ENCODE data around the gene HSPA6.
"Not testable (repeated sequence)": the region's sequence is repeated elsewhere in the genome, so short reads cannot be mapped to it uniquely, and the experiment has no call there.

Gene HSPA6

DNA sequence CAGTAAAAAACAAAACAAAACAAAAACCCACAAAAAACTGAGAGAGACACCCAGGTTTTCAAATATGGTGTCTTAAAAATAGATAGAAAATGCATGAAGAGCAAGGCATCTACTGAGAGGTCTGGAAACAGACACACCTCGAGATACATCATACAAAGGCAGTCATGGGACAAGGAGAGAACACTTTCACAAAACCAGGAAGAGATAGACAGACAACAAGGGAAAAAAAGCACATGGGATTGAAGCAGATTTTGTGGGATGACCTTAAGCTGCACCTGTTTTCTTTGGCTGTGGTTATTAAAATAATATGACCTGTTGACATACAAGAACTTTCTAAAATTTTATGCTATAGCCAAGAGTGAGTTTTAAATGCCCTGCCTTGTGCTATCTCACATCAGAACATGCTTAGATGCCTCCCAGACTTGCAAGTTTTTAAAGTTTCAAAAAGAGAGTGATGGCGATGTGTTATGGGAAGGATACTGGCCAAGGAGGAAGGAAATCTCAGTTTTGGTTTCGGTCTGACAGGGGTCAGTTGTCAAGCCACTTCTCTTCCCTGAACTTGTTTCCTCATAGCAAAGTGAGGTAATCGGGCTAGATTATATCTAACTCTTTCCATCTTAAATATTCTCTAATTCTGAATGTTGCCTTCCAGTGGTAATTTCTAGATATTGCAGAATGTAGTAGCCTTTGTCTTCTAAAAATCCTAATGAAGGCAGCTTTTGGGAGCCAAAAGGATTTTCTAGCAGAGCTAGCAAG is 36.8 kb downstream of the HSPA6 start:
- H3K79me2 ChIP-seq (ENCODE audit: low read length); H3K9me3 ChIP-seq (ENCODE audit: insufficient read depth, low read length); H3K27me3 ChIP-seq (ENCODE audit: low read depth, low read length); H3K27ac ChIP-seq (ENCODE audit: low read length); H4K20me1 ChIP-seq (ENCODE audit: insufficient read depth, low read length); H2AFZ ChIP-seq (ENCODE audit: low read depth, low read length); H3K36me3 ChIP-seq (replicated peaks; ENCODE audit: low read depth, low read length); H3K9ac ChIP-seq (ENCODE audit: low read length): not testable (repeated sequence)
- peaks cover 15% of the 10 kb centered on the region for H3K4me1 ChIP-seq (ENCODE audit: low read length)
- peak overlapping the region; percentile 41 for H3K4me2 ChIP-seq (ENCODE audit: low read length)
- H3K4me3 ChIP-seq (ENCODE audit: low read length), result peak overlapping the region; percentile 30
- TF ChIP-seq, protein P1, sequence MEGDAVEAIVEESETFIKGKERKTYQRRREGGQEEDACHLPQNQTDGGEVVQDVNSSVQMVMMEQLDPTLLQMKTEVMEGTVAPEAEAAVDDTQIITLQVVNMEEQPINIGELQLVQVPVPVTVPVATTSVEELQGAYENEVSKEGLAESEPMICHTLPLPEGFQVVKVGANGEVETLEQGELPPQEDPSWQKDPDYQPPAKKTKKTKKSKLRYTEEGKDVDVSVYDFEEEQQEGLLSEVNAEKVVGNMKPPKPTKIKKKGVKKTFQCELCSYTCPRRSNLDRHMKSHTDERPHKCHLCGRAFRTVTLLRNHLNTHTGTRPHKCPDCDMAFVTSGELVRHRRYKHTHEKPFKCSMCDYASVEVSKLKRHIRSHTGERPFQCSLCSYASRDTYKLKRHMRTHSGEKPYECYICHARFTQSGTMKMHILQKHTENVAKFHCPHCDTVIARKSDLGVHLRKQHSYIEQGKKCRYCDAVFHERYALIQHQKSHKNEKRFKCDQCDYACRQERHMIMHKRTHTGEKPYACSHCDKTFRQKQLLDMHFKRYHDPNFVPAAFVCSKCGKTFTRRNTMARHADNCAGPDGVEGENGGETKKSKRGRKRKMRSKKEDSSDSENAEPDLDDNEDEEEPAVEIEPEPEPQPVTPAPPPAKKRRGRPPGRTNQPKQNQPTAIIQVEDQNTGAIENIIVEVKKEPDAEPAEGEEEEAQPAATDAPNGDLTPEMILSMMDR (IDR thresholded peaks at IDR 0.05; ENCODE audit: low read depth, low read length), result 0 out of 2 replicates have a peak, but pooled peaks have one; percentile 6

- H3K27ac ChIP-seq (ENCODE audit: low read length); H4K20me1 ChIP-seq (ENCODE audit: insufficient read depth, low read length); H3K4me2 ChIP-seq (ENCODE audit: low read length); H3K27me3 ChIP-seq (ENCODE audit: low read depth, low read length); H3K36me3 ChIP-seq (replicated peaks; ENCODE audit: low read depth, low read length); H3K4me3 ChIP-seq (ENCODE audit: low read length); H3K9me3 ChIP-seq (ENCODE audit: insufficient read depth, low read length); H3K9ac ChIP-seq (ENCODE audit: low read length); H2AFZ ChIP-seq (ENCODE audit: low read depth, low read length); H3K79me2 ChIP-seq (ENCODE audit: low read length): not testable (repeated sequence)
- H3K4me1 ChIP-seq (ENCODE audit: low read length), result peaks cover 15% of the 10 kb centered on the region
Measured at GRCh38 chr1:161562441-161562840, 38.1 kb downstream of the HSPA6 start.

DNA sequence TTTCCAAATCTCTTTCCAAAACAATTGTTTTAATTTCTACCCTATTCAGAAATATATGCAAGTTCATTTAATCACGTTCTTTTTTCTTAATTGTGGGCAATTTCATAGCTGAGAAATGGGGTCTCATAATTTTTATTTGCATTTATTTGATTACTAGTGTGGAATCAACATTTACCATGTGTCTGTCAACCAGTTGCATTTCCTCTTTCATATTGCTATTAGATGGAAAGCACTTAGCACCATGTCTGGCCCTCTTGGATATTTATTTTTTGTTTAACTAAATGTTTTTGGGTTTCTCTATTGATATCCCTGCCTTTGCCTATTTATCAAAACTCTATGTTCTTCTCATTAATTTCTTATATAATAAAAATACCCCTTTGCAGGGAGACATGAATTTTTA is 39.2 kb downstream of the HSPA6 start:
- peaks cover 15% of the 10 kb centered on the region for H3K4me1 ChIP-seq (ENCODE audit: low read length)
- H3K36me3 ChIP-seq (replicated peaks; ENCODE audit: low read depth, low read length); H2AFZ ChIP-seq (ENCODE audit: low read depth, low read length); H3K27me3 ChIP-seq (ENCODE audit: low read depth, low read length); H3K9ac ChIP-seq (ENCODE audit: low read length); H3K4me3 ChIP-seq (ENCODE audit: low read length); H3K4me2 ChIP-seq (ENCODE audit: low read length); H4K20me1 ChIP-seq (ENCODE audit: insufficient read depth, low read length); H3K27ac ChIP-seq (ENCODE audit: low read length); H3K9me3 ChIP-seq (ENCODE audit: insufficient read depth, low read length); H3K79me2 ChIP-seq (ENCODE audit: low read length): not testable (repeated sequence)

GRCh38 chr1:161566602-161566960 is 42.2 kb downstream of the HSPA6 start:
- peak overlapping the region; percentile 69 for H3K4me2 ChIP-seq (ENCODE audit: low read length)
- H3K27ac ChIP-seq (ENCODE audit: low read length); H3K4me1 ChIP-seq (ENCODE audit: low read length); H3K27me3 ChIP-seq (ENCODE audit: low read depth, low read length); H3K36me3 ChIP-seq (replicated peaks; ENCODE audit: low read depth, low read length); H3K9me3 ChIP-seq (ENCODE audit: insufficient read depth, low read length); H3K79me2 ChIP-seq (ENCODE audit: low read length); H4K20me1 ChIP-seq (ENCODE audit: insufficient read depth, low read length): not testable (repeated sequence)
- peak overlapping the region; percentile 71; the same call in 1 of the 2 replicates for H2AFZ ChIP-seq (ENCODE audit: low read depth, low read length)
- peak overlapping the region; percentile 64 for H3K4me3 ChIP-seq (ENCODE audit: low read length)
- 0 out of 2 replicates have a peak overlapping the region, but pooled peaks have one; percentile 39 for H3K9ac ChIP-seq (ENCODE audit: low read length)

DNA sequence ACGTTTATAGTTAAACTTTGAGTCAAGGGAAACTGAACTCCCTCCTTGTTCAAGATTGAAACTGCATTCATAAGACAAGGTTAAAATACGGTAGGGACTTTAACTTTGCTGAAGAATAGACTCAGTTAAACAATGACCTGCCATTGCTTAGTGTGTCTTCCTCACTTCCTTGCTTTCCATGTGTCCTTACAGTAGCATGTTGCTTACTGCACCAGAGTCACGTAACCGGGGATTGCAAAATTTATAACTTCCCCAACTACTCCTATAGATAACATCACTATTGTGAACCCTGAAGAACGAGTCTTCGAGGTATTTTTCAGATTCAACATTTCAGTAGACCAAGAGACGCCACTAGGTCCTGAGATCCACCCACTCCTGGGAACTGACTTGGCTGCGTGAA is 47.4 kb downstream of the HSPA6 start:
- not testable (repeated sequence) for H4K20me1 ChIP-seq (ENCODE audit: insufficient read depth, low read length); H3K36me3 ChIP-seq (replicated peaks; ENCODE audit: low read depth, low read length); H3K79me2 ChIP-seq (ENCODE audit: low read length); H3K9me3 ChIP-seq (ENCODE audit: insufficient read depth, low read length); H3K27me3 ChIP-seq (ENCODE audit: low read depth, low read length); H3K4me3 ChIP-seq (ENCODE audit: low read length); H3K9ac ChIP-seq (ENCODE audit: low read length); H3K4me1 ChIP-seq (ENCODE audit: low read length); H3K27ac ChIP-seq (ENCODE audit: low read length); H2AFZ ChIP-seq (ENCODE audit: low read depth, low read length); H3K4me2 ChIP-seq (ENCODE audit: low read length)
